Thoracic aorta endothelial cell (primary cell): Measurements from ENCODE around the gene MCM3. TPM values are rescaled to one million over a fixed set of nuclear protein-coding genes. Genes with fewer than 3 reads are reported as not detected.

ENCODE experiments used
- total RNA-seq: library from RNA; depleted of rRNA; stranded (reverse); fragments of >200 nt; gene quantifications from 2 replicates; pipeline ENCODE4 v1.2.3, GENCODE V29; 2012

Gene MCM3
- total RNA-seq, result 101 and 136 TPM in 2 replicates

GRCh38 chr6:52284460-52285176 lies at the start of gene MCM3:
Gene MCM3, minus strand, starts transcription at chr6:52284742. Its CDS starts 68 bp downstream, at chr6:52284674.

GRCh38 chr6:52244400-52244799 lies 40.1 kb downstream of the MCM3 start, which contains the start of gene IL17F:
Gene IL17F, minus strand, starts transcription at chr6:52244500. Its CDS starts 71 bp downstream, at chr6:52244429.

Other genes with a start within 250 kb of the MCM3 start
- gene PKHD1, start 197.1 kb downstream of the MCM3 start, total RNA-seq, result not detected in 2 replicates
- not detected in 2 replicates for gene IL17A, start 98.4 kb downstream of the MCM3 start, total RNA-seq
- not detected in 2 replicates for gene IL17F, start 40.2 kb downstream of the MCM3 start, total RNA-seq
- gene PAQR8, start 77.4 kb upstream of the MCM3 start, total RNA-seq, result 6.0 and 18.9 TPM in 2 replicates
- 18.2 and 23.0 TPM in 2 replicates for gene EFHC1, start 135.6 kb upstream of the MCM3 start, total RNA-seq